HG03521 (cell line): ENCODE data around the gene ADAMTS1.
"Not testable (repeated sequence)": the region's sequence is repeated elsewhere in the genome, so short reads cannot be mapped to it uniquely, and the experiment has no call there.

Experiments used
- ATAC-seq: cut with Tn5 transposase; IDR thresholded peaks from one replicate; pipeline ENCODE4 v1.9.1; 2021; ENCODE audit warnings: mild to moderate bottlenecking, moderate library complexity; ENCODE audit not compliant: unreplicated experiment

Gene ADAMTS1

DNA sequence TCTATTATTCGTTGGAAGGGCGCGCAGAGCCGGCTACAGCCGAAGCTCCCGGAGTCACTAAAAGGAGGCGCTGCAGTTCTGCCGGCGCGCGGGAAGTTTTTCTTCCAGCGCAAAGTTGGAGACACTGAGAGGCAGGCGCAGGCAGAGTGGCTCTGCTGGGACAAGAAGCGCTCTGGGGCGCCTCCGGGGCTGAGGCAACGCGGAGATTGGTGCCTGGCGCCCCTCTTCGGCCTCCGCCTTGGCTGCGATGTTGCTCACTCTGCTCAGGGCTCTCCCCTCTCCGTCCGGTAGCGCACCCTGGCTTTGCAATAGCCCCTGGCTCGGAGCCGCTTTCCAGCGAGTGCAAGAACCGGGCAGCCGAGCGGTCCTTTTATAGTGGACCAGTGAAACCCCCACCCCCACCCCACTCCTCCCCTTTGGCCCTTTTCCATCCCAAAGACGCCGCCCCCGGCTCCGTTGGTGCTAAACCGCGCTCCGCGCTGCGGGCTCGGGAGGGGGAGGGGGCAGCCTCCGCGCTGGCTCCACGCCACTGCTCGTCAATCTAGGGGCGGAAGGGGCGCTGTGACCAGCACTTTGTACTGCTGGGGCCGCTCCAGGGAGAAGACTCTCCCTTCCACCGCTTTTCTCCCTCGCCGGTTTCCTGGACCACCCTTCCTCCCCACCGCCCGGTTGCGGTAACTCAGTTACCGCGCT lies at the start of gene ADAMTS1:
TSS of gene ADAMTS1 (minus strand) at position 344 of the 693 bp plus-strand sequence. CDS start 455 bp downstream, outside the sequence.
- no peak for ATAC-seq

- ATAC-seq: no peak
Observed at GRCh38 chr21:26892151-26892550, 46.9 kb upstream of the ADAMTS1 start.

GRCh38 chr21:26888931-26889330 lies 43.7 kb upstream of the ADAMTS1 start:
- no peak for ATAC-seq

DNA sequence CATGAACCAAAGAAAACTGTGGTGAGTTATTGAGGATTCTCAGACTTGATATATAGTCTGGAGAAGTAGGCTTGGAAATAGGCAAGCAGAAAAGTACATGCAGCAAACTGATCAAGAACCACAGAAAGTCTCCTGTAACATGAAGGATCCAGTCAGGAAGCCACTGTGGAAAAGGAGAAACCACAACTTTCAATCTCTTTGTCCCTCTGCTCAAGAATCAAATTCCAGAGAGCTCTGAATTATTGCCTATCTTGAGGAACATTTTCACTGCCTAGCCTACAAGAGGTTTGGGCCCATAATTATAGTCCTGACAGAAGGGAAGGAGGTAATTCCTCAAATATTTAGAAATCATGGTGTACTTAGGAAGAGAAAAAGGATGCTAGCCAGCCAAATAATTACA lies 43.0 kb upstream of the ADAMTS1 start:
- ATAC-seq: no peak

GRCh38 chr21:26887251-26887650 lies 42.0 kb upstream of the ADAMTS1 start:
- no peak for ATAC-seq

GRCh38 chr21:26884436-26884835 lies 39.2 kb upstream of the ADAMTS1 start:
- no peak for ATAC-seq

- ATAC-seq: no peak
Observed at GRCh38 chr21:26883768-26884167, 38.6 kb upstream of the ADAMTS1 start.

GRCh38 chr21:26881504-26882228 lies 36.5 kb upstream of the ADAMTS1 start:
- no peak for ATAC-seq

GRCh38 chr21:26877018-26877417 lies 31.8 kb upstream of the ADAMTS1 start:
- ATAC-seq: no peak

DNA sequence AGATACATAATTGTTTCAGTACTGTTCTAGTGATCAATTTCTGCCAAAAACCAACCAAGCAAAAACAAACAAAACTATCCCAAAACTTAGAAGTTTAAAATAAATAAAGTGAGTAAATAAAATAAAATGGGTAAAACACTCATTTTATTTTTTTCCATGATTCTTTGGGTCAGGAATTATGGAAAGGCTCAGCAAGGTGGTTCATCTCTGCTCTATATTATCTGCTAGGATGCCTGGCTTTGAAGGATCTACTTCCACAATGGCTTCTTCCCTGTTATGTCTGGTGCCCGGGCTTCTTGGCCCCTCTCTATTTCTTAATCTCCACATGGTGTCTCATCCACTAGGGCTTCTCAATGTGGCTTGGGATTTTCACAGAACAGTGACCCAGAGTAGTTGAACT lies 29.1 kb upstream of the ADAMTS1 start:
- ATAC-seq: no peak

DNA sequence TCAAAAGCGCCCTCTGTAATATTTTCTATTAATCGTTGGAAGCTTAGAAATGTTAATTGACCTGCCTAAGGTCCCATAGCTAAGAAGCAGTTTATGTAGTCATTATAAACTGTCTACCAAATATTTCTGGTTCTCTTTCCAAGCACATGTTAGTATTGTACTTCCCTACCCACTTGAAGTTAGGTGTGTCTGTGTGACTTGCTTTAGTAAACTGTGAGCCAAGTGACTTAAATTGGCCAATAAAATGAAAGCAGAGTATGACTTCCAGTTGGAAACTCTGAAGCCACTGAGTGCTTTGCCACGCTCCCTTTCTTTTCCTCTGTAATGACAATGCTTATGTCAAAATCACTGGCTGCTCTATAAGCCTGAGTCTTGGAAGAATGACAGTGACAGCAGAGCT lies 20.6 kb upstream of the ADAMTS1 start:
- no peak for ATAC-seq

- ATAC-seq: not testable (repeated sequence)
Observed at GRCh38 chr21:26856871-26857350, 11.7 kb upstream of the ADAMTS1 start.

- ATAC-seq: not testable (repeated sequence)
Observed at GRCh38 chr21:26854695-26855094, 9.5 kb upstream of the ADAMTS1 start.

- no peak for ATAC-seq
Observed at GRCh38 chr21:26852423-26852822, 7.2 kb upstream of the ADAMTS1 start.

- ATAC-seq: no peak
Observed at GRCh38 chr21:26851109-26851944, 6.1 kb upstream of the ADAMTS1 start.

- no peak for ATAC-seq
Observed at GRCh38 chr21:26850116-26850643, 5.0 kb upstream of the ADAMTS1 start.

DNA sequence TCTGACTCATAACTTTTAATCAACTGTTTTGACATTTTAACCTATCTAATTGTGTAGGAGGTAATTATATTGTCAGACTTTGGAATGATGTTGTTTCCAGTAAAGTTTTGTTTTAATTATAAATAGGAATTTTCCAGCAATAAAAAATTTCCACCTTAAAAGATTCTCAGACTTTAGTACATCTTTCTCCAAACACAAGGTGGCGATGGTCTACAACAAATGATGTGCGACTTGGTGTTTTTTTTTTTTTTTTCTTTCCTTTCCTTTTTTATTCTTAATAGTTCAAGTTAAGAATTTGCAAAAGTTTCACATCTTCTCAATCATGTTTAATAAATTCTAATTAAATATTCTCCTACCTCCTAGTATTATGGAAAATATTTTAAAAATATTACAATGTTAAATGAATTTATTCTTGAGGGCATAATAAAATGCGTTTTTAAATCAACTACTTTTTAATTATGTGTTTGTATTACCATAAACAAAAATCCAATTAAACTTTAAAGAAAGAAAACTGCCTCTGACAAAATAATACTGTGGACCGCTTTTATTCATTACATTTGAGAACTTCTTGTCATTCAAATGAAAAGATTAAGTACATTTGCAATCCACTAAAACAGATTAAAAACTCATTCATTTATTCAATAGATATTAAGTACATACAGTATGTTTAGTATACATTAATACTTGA lies 4.4 kb upstream of the ADAMTS1 start:
- no peak for ATAC-seq

GRCh38 chr21:26847921-26848320 lies 2.7 kb upstream of the ADAMTS1 start:
- no peak for ATAC-seq

- no peak for ATAC-seq
Observed at GRCh38 chr21:26847002-26847401, 1.8 kb upstream of the ADAMTS1 start.
